ENCODE measurements around the gene ARHGAP28.
"Not testable (repeated sequence)": the region's sequence is repeated elsewhere in the genome, so short reads cannot be mapped to it uniquely, and the experiment has no call there.

ARHGAP28 gene

DNA sequence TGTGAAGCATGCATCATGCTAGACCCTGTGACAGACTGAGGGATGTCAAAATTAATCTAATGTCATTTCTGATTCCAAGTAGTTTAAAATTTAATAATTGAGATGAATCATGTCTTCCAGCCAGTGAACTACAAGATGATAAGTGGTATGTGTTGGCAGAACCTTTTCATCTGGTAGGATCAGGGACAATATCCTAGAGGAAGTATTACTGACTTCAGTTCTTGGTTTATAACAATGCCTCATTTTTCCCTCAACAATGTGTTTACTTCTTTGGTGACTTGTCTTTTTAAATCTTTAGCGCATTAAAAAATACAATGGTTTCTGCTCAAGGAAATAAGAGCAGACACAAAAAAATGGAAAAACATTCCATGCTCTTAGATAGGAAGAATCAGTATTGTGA is 69.4 kb downstream of the ARHGAP28 start:
- TF ChIP-seq, protein P1, sequence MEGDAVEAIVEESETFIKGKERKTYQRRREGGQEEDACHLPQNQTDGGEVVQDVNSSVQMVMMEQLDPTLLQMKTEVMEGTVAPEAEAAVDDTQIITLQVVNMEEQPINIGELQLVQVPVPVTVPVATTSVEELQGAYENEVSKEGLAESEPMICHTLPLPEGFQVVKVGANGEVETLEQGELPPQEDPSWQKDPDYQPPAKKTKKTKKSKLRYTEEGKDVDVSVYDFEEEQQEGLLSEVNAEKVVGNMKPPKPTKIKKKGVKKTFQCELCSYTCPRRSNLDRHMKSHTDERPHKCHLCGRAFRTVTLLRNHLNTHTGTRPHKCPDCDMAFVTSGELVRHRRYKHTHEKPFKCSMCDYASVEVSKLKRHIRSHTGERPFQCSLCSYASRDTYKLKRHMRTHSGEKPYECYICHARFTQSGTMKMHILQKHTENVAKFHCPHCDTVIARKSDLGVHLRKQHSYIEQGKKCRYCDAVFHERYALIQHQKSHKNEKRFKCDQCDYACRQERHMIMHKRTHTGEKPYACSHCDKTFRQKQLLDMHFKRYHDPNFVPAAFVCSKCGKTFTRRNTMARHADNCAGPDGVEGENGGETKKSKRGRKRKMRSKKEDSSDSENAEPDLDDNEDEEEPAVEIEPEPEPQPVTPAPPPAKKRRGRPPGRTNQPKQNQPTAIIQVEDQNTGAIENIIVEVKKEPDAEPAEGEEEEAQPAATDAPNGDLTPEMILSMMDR (conservative IDR thresholded peaks at IDR 0.05) = no peak
- no peak overlapping the region for H3K27ac ChIP-seq

DNA sequence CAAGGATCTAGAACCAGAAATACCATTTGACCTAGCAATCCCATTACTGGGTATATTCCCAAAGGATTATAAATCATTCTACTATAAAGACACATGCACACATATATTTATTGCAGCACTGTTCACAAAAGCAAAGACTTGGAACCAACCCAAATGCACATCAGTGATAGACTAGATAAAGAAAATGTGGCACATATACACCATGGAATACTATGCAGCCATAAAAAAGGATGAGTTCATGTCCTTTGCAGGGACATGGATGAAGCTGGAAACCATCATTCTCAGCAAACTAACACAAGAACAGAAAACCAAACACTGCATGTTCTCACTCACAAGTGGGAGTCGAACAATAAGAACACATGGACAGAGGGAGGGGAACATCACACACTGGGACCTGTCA is 70.8 kb downstream of the ARHGAP28 start:
- H3K27ac ChIP-seq = not testable (repeated sequence)

DNA sequence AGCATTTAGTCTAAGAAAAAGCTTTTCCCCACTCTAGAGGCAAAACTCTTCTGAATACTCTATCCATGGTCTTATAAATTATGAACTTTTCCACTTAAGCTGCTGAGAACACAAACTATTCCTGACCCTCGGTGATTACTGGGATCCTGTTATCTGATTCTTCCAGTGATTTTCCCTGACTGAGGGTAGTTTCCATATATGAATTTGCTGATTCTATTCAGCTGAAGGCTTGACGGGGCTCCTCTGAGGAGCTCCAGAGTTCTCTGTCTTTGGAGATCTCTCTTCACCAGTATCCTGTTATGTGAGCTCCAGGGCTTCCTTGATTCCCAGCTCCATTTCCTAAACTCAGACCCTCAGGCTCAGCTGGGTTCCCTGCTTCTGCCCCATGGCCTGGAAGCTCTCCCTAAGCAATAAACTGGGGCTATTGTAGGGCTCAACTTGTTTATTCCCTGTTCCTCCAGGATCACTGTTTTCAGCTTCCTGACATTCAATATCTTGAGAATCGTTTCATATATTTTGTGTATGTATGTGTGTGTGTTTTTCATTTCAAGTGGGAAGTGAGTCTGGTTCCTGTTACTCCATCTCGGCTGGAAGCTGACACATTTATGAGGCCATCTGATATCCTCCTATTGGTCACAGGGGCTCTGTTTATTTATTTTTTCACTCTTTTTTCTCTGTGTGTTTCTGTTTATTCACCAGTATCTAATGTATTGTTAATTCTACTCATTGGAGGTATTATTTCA is 78.2 kb downstream of the ARHGAP28 start:
- peak overlapping the region; percentile 92 for H3K27ac ChIP-seq

DNA sequence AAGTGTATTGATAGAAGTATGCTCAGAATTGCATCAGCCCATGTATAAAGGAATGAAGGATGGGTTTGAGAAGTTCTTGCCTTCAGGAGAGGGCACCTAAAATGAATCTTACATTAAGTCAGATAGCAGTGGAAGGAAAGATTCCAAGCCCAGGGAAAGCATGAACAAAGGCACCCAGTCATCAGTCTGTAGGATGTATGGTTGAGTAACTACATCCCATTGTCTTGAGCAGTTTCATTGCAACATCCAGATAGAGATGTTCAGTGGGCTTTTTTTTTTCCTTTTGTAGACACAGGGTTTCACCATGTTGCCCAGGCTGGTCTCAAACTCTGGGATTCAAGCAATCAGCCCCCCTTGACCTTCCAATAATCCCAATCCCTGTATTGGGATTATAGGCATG is 80.7 kb downstream of the ARHGAP28 start:
- TF ChIP-seq, protein P1 (conservative IDR thresholded peaks at IDR 0.05) = no peak
- H3K27ac ChIP-seq = no peak overlapping the region

More for the DNA sequence above, 78.2 kb downstream of the ARHGAP28 start:
- TF ChIP-seq, protein P1 (conservative IDR thresholded peaks at IDR 0.05) = no peak

DNA sequence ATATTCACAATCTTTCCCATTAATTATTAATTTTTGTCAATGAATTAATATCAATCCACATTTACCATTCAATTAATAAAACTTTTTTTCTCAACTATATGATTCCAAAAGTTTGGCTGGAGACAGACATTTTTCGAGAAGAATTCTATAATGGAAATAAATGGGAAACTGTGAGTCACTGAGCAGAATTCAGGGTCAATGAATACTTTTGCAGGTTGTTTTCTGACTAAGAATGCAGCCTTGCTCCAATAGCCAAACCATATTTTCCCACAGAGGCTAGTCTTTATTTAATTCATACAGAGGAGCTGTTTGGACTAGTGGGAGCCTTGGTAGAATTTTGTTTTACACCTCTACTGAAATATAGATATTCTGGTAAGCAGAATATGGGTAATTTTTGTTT is 82.3 kb downstream of the ARHGAP28 start:
- TF ChIP-seq, protein P1 (conservative IDR thresholded peaks at IDR 0.05) = no peak
- no peak overlapping the region for H3K27ac ChIP-seq

DNA sequence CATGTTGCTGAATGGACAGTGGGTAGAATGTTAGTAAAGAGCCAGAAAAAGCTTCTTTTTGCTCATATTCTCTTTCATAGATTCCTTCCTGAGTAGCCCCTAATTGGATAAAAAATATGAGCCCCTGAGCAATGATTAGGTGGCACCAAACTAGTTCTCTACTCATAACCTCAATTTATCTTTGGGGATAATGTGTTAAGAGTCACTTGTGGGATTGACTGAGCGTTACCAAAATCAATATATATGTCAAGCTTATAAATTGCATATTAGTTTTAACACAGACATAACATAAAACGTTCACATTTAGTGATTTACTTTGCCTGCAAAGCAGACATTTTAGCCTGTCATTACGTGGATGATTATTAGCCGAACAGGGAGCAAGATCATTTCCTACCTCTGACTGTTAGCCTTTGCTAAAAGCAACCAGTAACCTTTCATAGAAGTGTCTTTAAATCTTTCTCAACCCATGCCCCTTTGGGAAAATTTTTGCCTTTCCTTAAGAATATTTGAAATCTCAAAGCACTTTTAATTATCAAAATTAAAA is 85.4 kb downstream of the ARHGAP28 start:
- no peak overlapping the region for H3K27ac ChIP-seq
- TF ChIP-seq, protein P1 (conservative IDR thresholded peaks at IDR 0.05) = no peak

DNA sequence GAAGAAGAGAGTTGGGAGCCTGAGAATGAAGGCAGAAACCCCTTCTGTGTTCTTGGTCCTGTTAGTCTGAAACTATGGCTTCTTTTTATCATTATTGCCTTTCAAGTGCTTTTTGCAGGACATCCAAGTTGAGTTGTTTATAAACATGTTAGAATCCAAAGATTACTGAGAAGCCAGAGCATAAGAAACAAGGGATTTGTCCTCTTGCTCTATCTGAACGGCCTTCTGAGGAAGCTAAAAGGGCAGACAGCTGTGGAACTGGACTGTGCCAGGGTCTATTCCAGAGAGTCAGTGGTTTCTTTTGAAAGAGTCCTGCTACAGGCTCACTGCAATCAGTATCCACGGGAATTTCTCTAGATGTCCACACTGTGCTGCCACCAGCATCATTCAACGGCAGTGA is 86.6 kb downstream of the ARHGAP28 start:
- H3K27ac ChIP-seq = no peak overlapping the region
- TF ChIP-seq, protein P1 (conservative IDR thresholded peaks at IDR 0.05) = no peak

DNA sequence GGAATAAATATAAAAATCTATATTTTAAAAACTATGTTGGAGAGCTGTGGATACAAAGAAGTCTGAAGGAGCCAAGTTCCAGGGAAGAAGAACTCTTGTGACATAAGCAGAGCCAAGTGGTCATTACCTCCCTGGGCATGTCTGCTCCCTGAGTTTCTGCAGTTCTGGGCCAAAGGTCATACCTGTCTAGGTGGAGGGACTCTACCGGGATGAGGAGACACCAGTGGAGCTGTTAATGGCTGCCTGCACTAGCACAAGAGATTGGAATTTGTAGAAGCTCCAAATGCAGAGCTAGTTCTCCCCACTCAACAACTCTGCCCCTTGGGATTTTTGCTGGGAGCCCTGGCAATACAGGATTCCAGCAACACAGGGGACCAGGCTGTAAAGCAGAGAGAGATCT is 89.8 kb downstream of the ARHGAP28 start:
- TF ChIP-seq, protein P1 (conservative IDR thresholded peaks at IDR 0.05) = no peak
- H3K27ac ChIP-seq = no peak overlapping the region

Measured in VCaP (cell line).